A673 (cell line): Measurements from ENCODE around the gene POP4. TPM values are rescaled to one million over a fixed set of nuclear protein-coding genes. Genes with fewer than 3 reads are reported as not detected.

Experiments
- BruUV-seq: library from RNA; stranded (reverse); fragments of 400-500 nt; replicated peaks from 2 replicates; lab custom pipeline; 2021; lab: Mats Ljungman, UMichigan
- CTCF ChIA-PET: fragments of 300-600 bp; sonication (Branson Sonifier 250); formaldehyde crosslinking; loops from one replicate; lab custom pipeline; 2022; ENCODE audit warnings: antibody characterized with exemption; lab: Charles Lee
- POLR2A ChIA-PET: fragments of 300-600 bp; sonication (Branson Sonifier 250); formaldehyde crosslinking; loops from one replicate; lab custom pipeline; 2022; ENCODE audit warnings: antibody characterized with exemption; ENCODE audit not compliant: low non-redundant PET; lab: Charles Lee
- DNase-seq: peaks from one replicate; pipeline ENCODE4 v3.0.0-alpha.2; 2015; ENCODE audit warnings: low spot score
- H3K27ac ChIP-seq: fragments of 200-600 bp; sonication (generic); 2 replicates; pipeline ENCODE4 v1.5.1; 2016; ENCODE audit warnings: mixed run types, low read depth, mild to moderate bottlenecking, mixed read lengths, antibody characterized with exemption, low read length; ENCODE audit not compliant: poor library complexity, severe bottlenecking
- H3K27me3 ChIP-seq: fragments of 200-600 bp; sonication (generic); replicated peaks from 2 replicates; pipeline ENCODE4 v1.6.1; 2017; ENCODE audit warnings: mixed run types, low read depth, mild to moderate bottlenecking, mixed read lengths, antibody characterized with exemption, low read length; ENCODE audit not compliant: insufficient read depth, poor library complexity
- H3K36me3 ChIP-seq: fragments of 200-600 bp; sonication (generic); 2 replicates; pipeline ENCODE4 v1.6.1; 2016; ENCODE audit warnings: mixed run types, mild to moderate bottlenecking, mixed read lengths, antibody characterized with exemption, low read length; ENCODE audit not compliant: insufficient read depth, poor library complexity, severe bottlenecking
- H3K4me1 ChIP-seq: fragments of 200-600 bp; sonication (generic); 2 replicates; pipeline ENCODE4 v1.6.1; 2017; ENCODE audit warnings: mixed run types, mild to moderate bottlenecking, mixed read lengths, antibody characterized with exemption, low read length; ENCODE audit not compliant: insufficient read depth, poor library complexity, severe bottlenecking
- H3K4me3 ChIP-seq: fragments of 200-600 bp; sonication (generic); 2 replicates; pipeline ENCODE4 v1.5.1; 2016; ENCODE audit warnings: low read depth, mixed run types, mild to moderate bottlenecking, mixed read lengths, low read length; ENCODE audit not compliant: poor library complexity, severe bottlenecking
- H3K9me3 ChIP-seq: fragments of 200-600 bp; sonication (generic); 2 replicates; pipeline ENCODE4 v1.6.1; 2016; ENCODE audit warnings: mixed run types, low read depth, mild to moderate bottlenecking, mixed read lengths, antibody characterized with exemption, low read length; ENCODE audit not compliant: poor library complexity, severe bottlenecking
- CTCF ChIP-seq: fragments of 300-800, 200-600 bp; sonication (generic); conservative IDR thresholded peaks from 2 replicates; pipeline ENCODE4 v1.5.1; 2017; ENCODE audit warnings: low read depth, mild to moderate bottlenecking, antibody characterized with exemption, low read length, moderate library complexity, mixed read lengths
- EZH2 ChIP-seq: fragments of 200-600 bp; sonication (generic); IDR thresholded peaks from 2 replicates; pipeline ENCODE4 v1.6.1; 2017; ENCODE audit warnings: borderline replicate concordance, low read depth, mild to moderate bottlenecking, mixed read lengths, antibody characterized with exemption, low read length; ENCODE audit not compliant: poor library complexity, severe bottlenecking
- intact Hi-C: fragments of 100-400 bp; cut with micrococcal nuclease; formaldehyde crosslinking; loops from one replicate; pipeline ENCODE4 v1.10.0; 2022; ENCODE audit not compliant: unreplicated experiment
- total RNA-seq: library from RNA; stranded (reverse); gene quantifications from 2 replicates; pipeline ENCODE4 v1.2.3, GENCODE V29; 2021

Gene POP4
- total RNA-seq, 1 experiment from 2014 or later = 70.6 TPM

DNA sequence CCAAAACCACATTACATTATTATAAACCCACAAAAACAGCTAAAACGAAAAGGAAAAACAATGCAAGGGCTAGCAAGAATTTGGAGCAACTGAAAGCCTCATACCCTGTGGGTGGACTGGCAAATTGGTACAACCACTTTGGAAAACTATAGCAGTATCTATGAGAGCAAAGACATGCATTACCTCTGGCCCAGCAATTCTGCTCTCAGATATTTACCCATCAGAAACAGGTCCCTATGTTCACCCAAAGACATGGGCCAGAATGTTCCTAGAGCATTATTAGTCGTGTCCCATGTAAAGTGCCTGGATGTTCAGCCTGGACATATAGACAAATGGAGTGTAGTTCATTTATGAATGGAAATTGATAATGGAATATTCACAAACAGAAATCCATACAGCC, 27.9 kb downstream of the POP4 start:
- ChIA-PET POLR2A (no interaction called here), CTCF (no interaction called here)
- TF ChIP-seq EZH2 = no peak
- no peak for TF ChIP-seq CTCF
- H3K4me3 ChIP-seq = no peak overlapping the region
- H3K27ac ChIP-seq = no peak overlapping the region
- H3K4me1 ChIP-seq = no peaks in the 10 kb centered on the region
- no peak for DNase-seq
- no TSS peak for BruUV-seq
- no peaks in the 10 kb centered on the region for H3K27me3 ChIP-seq
- H3K9me3 ChIP-seq = no peaks in the 10 kb centered on the region
- intact Hi-C loops = no loop called here
- H3K36me3 ChIP-seq = no peaks in the 10 kb centered on the region

GRCh38 chr19:29634423-29635130, 28.5 kb downstream of the POP4 start:
- H3K4me1 ChIP-seq = no peaks in the 10 kb centered on the region
- no peak for DNase-seq
- no TSS peak for BruUV-seq
- ChIA-PET POLR2A (no interaction called here), CTCF (no interaction called here)
- TF ChIP-seq EZH2 (no peak), CTCF (no peak)
- H3K4me3 ChIP-seq = no peak overlapping the region
- no peaks in the 10 kb centered on the region for H3K9me3 ChIP-seq
- no peak overlapping the region for H3K27ac ChIP-seq
- intact Hi-C loops = no loop called here
- no peaks in the 10 kb centered on the region for H3K27me3 ChIP-seq
- H3K36me3 ChIP-seq = no peaks in the 10 kb centered on the region

DNA sequence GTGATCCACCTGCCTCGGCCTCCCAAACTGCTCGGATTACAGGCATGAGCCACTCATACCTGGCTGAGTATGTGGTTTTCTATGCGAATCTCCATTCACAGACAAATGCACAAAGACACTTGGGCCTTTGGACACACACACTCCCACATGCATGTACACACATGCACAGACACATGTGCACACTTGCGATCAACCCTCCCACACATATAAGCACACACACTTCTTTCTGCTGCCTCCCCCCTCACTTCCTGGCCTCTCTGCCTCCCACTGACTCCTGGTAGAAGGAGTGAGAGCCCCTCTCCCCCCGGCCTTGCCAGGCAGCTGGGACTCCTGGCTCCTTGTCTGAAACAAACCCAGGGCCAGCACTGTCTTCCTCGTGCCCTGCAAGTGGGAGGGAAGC, 29.9 kb downstream of the POP4 start:
- CTCF ChIA-PET = no interaction called here
- no TSS peak for BruUV-seq

More for the DNA sequence above, 29.9 kb downstream of the POP4 start:
- Histone ChIP-seq H3K9me3 (no peaks in the 10 kb centered on the region), H3K27ac (no peak overlapping the region), H3K4me1 (no peaks in the 10 kb centered on the region), H3K36me3 (no peaks in the 10 kb centered on the region), H3K4me3 (no peak overlapping the region), H3K27me3 (no peaks in the 10 kb centered on the region)
- POLR2A ChIA-PET = no interaction called here
- intact Hi-C loops = no loop called here
- DNase-seq = no peak
- TF ChIP-seq EZH2 = no peak
